SK-N-SH treated with all-trans-retinoic acid at 6 μM for 48 hours (cell line): ENCODE results near the gene KIAA1671.
A peak's percentile ranks its signal among the peaks of the same experiment; 100 is the strongest.

ENCODE experiments used
- ATAC-seq: fragments of 200-7000 bp; cut with Tn5 transposase; 3 replicates; pipeline ENCODE4 v1.9.1; 2020; ENCODE audit warnings: mild to moderate bottlenecking, moderate library complexity
- ARNTL ChIP-seq: fragments of 450-650 bp; formaldehyde crosslinking; IDR thresholded peaks from 2 replicates; pipeline ENCODE4 v1.5.0; 2020; ENCODE audit warnings: low read depth, mild to moderate bottlenecking, moderate library complexity, borderline replicate concordance
- CSDC2 ChIP-seq: fragments of 250-450 bp; sonication (Bioruptor Pico); IDR thresholded peaks from 2 replicates; pipeline ENCODE4 v1.5.0; 2020; ENCODE audit warnings: mild to moderate bottlenecking, moderate library complexity
- GLIS3 ChIP-seq: fragments of 250-450 bp; sonication (Bioruptor Pico); IDR thresholded peaks from 2 replicates; pipeline ENCODE4 v1.5.0; 2020; ENCODE audit warnings: mild to moderate bottlenecking, moderate library complexity
- ISL1 ChIP-seq: fragments of 250-450 bp; sonication (Bioruptor Pico); IDR thresholded peaks from 2 replicates; pipeline ENCODE4 v2.1.2; 2022; ENCODE audit warnings: mild to moderate bottlenecking, moderate library complexity
- PPARA ChIP-seq: fragments of 250-450 bp; sonication (Bioruptor Pico); IDR thresholded peaks from 2 replicates; pipeline ENCODE4 v1.5.0; 2020; ENCODE audit warnings: mild to moderate bottlenecking, borderline replicate concordance
- RARB ChIP-seq: fragments of 250-450 bp; sonication (Bioruptor Pico); IDR thresholded peaks from 2 replicates; pipeline ENCODE4 v1.8.0; 2021; ENCODE audit warnings: mild to moderate bottlenecking, moderate library complexity
- SNAI2 ChIP-seq: fragments of 250-450 bp; sonication (Bioruptor Pico); IDR thresholded peaks from 2 replicates; pipeline ENCODE4 v1.5.0; 2020; ENCODE audit warnings: mild to moderate bottlenecking, moderate library complexity
- TCF4 ChIP-seq: fragments of 250-450 bp; sonication (Bioruptor Pico); IDR thresholded peaks from 2 replicates; pipeline ENCODE4 v1.8.0; 2021; ENCODE audit warnings: mild to moderate bottlenecking, moderate library complexity, borderline replicate concordance
- ZC3H10 ChIP-seq: fragments of 250-450 bp; sonication (Bioruptor Pico); IDR thresholded peaks from 2 replicates; pipeline ENCODE4 v1.5.1; 2021; ENCODE audit warnings: mild to moderate bottlenecking, moderate library complexity
- ZFP3 ChIP-seq: fragments of 250-450 bp; sonication (Bioruptor Pico); IDR thresholded peaks from 2 replicates; pipeline ENCODE4 v1.5.0; 2020; ENCODE audit warnings: mild to moderate bottlenecking, moderate library complexity
- ZNF70 ChIP-seq: fragments of 450-650 bp; formaldehyde crosslinking; IDR thresholded peaks from 2 replicates; pipeline ENCODE4 v1.5.0; 2020; ENCODE audit warnings: mild to moderate bottlenecking, moderate library complexity
- ZNF8 ChIP-seq: fragments of 450-650 bp; formaldehyde crosslinking; IDR thresholded peaks from 2 replicates; pipeline ENCODE4 v1.5.0; 2020; ENCODE audit warnings: mild to moderate bottlenecking, moderate library complexity
- TF ChIP-seq, protein P1 (sequence below): fragments of 250-450 bp; sonication (Bioruptor Pico); IDR thresholded peaks from 2 replicates; pipeline ENCODE4 v1.8.0; 2021; ENCODE audit warnings: low read depth, mild to moderate bottlenecking, moderate library complexity, borderline replicate concordance
- TF ChIP-seq, protein P2 (sequence below): fragments of 250-450 bp; sonication (Bioruptor Pico); IDR thresholded peaks from 2 replicates; pipeline ENCODE4 v1.5.0; 2020; ENCODE audit warnings: mild to moderate bottlenecking, moderate library complexity
- TF ChIP-seq, protein P3 (sequence below): fragments of 250-450 bp; sonication (Bioruptor Pico); IDR thresholded peaks from 2 replicates; pipeline ENCODE4 v1.5.1; 2021; ENCODE audit warnings: mild to moderate bottlenecking, moderate library complexity
- TF ChIP-seq, protein P4 (sequence below): fragments of 250-450 bp; sonication (Bioruptor Pico); IDR thresholded peaks from 2 replicates; pipeline ENCODE4 v1.8.0; 2020; ENCODE audit warnings: mild to moderate bottlenecking, moderate library complexity, borderline replicate concordance
- TF ChIP-seq, protein P5 (sequence below): fragments of 250-450 bp; sonication (Bioruptor Pico); IDR thresholded peaks from 2 replicates; pipeline ENCODE4 v1.5.1; 2020; ENCODE audit warnings: low read depth, mild to moderate bottlenecking, moderate library complexity

The KIAA1671 gene

DNA sequence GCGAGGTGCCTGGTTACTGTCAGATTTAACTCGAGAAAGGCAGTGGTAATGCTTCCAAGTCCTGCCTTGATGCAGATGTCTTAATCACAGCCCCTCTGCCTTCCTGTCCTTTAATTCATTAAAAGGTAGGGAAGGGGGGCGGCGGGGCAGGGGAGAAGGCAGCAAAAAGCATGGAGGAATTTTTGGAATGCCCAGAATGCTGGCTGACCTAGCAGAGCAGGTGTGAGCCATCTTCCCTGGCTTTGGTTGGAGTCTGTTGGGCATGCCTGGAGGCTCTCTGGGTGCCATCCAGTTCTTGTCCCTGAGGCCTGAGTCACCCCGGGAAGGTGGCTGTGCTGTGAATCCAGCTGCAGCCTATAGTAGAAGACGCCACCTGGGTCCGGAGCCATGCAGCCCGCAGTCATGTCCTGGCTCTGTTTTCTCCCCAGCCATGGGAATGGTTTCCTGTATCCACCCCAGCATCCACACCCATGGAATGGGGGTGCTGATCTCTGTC is 15.6 kb downstream of the KIAA1671 start:
- peak; percentile 67 for TF ChIP-seq ISL1
- TF ChIP-seq SNAI2, result peak; percentile 82; the same call in 1 of the 2 replicates
- TF ChIP-seq, protein P1, sequence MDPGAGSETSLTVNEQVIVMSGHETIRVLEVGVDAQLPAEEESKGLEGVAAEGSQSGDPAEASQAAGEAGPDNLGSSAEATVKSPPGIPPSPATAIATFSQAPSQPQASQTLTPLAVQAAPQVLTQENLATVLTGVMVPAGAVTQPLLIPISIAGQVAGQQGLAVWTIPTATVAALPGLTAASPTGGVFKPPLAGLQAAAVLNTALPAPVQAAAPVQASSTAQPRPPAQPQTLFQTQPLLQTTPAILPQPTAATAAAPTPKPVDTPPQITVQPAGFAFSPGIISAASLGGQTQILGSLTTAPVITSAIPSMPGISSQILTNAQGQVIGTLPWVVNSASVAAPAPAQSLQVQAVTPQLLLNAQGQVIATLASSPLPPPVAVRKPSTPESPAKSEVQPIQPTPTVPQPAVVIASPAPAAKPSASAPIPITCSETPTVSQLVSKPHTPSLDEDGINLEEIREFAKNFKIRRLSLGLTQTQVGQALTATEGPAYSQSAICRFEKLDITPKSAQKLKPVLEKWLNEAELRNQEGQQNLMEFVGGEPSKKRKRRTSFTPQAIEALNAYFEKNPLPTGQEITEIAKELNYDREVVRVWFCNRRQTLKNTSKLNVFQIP (CRISPR knock-in tag), result no peak
- TF ChIP-seq, protein P2, sequence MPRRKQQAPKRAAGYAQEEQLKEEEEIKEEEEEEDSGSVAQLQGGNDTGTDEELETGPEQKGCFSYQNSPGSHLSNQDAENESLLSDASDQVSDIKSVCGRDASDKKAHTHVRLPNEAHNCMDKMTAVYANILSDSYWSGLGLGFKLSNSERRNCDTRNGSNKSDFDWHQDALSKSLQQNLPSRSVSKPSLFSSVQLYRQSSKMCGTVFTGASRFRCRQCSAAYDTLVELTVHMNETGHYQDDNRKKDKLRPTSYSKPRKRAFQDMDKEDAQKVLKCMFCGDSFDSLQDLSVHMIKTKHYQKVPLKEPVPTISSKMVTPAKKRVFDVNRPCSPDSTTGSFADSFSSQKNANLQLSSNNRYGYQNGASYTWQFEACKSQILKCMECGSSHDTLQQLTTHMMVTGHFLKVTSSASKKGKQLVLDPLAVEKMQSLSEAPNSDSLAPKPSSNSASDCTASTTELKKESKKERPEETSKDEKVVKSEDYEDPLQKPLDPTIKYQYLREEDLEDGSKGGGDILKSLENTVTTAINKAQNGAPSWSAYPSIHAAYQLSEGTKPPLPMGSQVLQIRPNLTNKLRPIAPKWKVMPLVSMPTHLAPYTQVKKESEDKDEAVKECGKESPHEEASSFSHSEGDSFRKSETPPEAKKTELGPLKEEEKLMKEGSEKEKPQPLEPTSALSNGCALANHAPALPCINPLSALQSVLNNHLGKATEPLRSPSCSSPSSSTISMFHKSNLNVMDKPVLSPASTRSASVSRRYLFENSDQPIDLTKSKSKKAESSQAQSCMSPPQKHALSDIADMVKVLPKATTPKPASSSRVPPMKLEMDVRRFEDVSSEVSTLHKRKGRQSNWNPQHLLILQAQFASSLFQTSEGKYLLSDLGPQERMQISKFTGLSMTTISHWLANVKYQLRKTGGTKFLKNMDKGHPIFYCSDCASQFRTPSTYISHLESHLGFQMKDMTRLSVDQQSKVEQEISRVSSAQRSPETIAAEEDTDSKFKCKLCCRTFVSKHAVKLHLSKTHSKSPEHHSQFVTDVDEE (CRISPR knock-in tag), result no peak
- TF ChIP-seq RARB, result no peak
- TF ChIP-seq ZC3H10, result no peak
- ATAC-seq, result peak; percentile 70

DNA sequence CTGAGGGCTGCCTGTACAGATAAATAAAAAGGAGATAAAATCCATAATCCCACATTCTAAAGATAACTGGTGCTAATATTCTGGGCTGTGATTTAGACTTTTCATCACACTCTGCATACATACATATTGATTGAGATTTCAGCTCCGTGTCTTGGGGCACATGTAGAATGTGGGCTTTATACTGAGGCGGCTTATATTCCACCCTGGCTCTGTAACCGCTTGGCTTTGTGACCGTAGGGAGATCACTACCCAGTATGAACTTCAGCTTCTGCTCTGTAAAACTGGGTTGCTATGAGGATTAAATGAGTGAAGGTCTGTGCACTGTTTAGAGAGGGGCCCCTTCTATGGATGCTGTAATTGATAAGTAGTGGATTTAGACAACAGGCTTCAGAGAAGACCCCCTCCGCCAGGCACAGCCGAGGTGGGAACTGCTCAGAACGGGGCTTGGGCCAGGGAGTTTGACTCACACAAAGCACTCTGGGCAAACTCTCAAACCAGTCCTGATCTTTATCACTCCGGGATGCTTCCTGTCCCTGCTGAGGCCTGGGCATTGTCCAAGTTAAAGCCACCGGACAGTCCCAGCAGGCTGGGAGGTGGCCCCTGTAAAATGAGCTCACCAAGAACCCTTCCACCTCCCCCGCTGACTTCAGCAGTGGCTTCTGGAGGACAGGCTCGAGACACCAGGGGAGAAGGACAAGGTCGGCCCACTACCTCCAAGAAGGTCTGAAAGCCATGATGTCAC is 17.2 kb downstream of the KIAA1671 start:
- peak; percentile 85 for ATAC-seq
- TF ChIP-seq GLIS3 (CRISPR knock-in tag) (no peak), TCF4 (peak; percentile 84), ZNF8 (CRISPR knock-in tag) (peak; percentile 54; the same call in 1 of the 2 replicates), CSDC2 (CRISPR knock-in tag) (0 out of 2 replicates have a peak, but pooled peaks have one; percentile 59), ZFP3 (peak; percentile 78), ZNF70 (peak; percentile 71), ISL1 (peak; percentile 50; the same call in 1 of the 2 replicates), SNAI2 (0 out of 2 replicates have a peak, but pooled peaks have one; percentile 10), ARNTL (CRISPR knock-in tag) (no peak), PPARA (CRISPR knock-in tag) (no peak)
- TF ChIP-seq, protein P3, sequence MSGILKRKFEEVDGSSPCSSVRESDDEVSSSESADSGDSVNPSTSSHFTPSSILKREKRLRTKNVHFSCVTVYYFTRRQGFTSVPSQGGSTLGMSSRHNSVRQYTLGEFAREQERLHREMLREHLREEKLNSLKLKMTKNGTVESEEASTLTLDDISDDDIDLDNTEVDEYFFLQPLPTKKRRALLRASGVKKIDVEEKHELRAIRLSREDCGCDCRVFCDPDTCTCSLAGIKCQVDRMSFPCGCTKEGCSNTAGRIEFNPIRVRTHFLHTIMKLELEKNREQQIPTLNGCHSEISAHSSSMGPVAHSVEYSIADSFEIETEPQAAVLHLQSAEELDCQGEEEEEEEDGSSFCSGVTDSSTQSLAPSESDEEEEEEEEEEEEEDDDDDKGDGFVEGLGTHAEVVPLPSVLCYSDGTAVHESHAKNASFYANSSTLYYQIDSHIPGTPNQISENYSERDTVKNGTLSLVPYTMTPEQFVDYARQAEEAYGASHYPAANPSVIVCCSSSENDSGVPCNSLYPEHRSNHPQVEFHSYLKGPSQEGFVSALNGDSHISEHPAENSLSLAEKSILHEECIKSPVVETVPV, result no peak
- TF ChIP-seq, protein P4, sequence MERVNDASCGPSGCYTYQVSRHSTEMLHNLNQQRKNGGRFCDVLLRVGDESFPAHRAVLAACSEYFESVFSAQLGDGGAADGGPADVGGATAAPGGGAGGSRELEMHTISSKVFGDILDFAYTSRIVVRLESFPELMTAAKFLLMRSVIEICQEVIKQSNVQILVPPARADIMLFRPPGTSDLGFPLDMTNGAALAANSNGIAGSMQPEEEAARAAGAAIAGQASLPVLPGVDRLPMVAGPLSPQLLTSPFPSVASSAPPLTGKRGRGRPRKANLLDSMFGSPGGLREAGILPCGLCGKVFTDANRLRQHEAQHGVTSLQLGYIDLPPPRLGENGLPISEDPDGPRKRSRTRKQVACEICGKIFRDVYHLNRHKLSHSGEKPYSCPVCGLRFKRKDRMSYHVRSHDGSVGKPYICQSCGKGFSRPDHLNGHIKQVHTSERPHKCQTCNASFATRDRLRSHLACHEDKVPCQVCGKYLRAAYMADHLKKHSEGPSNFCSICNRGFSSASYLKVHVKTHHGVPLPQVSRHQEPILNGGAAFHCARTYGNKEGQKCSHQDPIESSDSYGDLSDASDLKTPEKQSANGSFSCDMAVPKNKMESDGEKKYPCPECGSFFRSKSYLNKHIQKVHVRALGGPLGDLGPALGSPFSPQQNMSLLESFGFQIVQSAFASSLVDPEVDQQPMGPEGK, result peak; percentile 59; the same call in 1 of the 2 replicates
- TF ChIP-seq, protein P5, sequence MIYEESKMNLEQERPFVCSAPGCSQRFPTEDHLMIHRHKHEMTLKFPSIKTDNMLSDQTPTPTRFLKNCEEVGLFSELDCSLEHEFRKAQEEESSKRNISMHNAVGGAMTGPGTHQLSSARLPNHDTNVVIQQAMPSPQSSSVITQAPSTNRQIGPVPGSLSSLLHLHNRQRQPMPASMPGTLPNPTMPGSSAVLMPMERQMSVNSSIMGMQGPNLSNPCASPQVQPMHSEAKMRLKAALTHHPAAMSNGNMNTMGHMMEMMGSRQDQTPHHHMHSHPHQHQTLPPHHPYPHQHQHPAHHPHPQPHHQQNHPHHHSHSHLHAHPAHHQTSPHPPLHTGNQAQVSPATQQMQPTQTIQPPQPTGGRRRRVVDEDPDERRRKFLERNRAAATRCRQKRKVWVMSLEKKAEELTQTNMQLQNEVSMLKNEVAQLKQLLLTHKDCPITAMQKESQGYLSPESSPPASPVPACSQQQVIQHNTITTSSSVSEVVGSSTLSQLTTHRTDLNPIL (CRISPR knock-in tag), result 0 out of 2 replicates have a peak, but pooled peaks have one; percentile 43
- TF ChIP-seq, protein P2 (CRISPR knock-in tag), result peak; percentile 80; the same call in 1 of the 2 replicates
- TF ChIP-seq, protein P1 (CRISPR knock-in tag), result no peak
